Measurements from ENCODE around the gene ANKRD11.

ANKRD11 gene

GRCh38 chr16:89386306-89387185 lies 103.8 kb downstream of the ANKRD11 start:
- TF ChIP-seq EZH2 (optimal IDR thresholded peaks at IDR 0.05; ENCODE audit: low read depth, low read length) (no peak), CTCF (IDR thresholded peaks at IDR 0.05; ENCODE audit: low read length) (no peak)
- Histone ChIP-seq H3K27me3 (replicated peaks; ENCODE audit: insufficient read depth, low read length) (no peaks in the 10 kb centered on the region), H3K79me2 (ENCODE audit: low read length) (peaks cover 90% of the 10 kb centered on the region), H3K9me3 (replicated peaks; ENCODE audit: insufficient read depth, low read length) (no peaks in the 10 kb centered on the region), H3K9me2 (replicated peaks; ENCODE audit: insufficient read depth, low read length) (no peaks in the 10 kb centered on the region), H3K36me3 (replicated peaks; ENCODE audit: insufficient read depth, low read length) (no peaks in the 10 kb centered on the region), H4K20me1 (ENCODE audit: insufficient read depth, low read length) (peaks cover 13% of the 10 kb centered on the region; the same call in 1 of the 2 replicates), H3K4me2 (ENCODE audit: low read depth, low read length) (no peak overlapping the region), H2AFZ (ENCODE audit: low read length) (no peak overlapping the region), H3K9ac (ENCODE audit: low read length) (no peak overlapping the region), H3K4me3 (ENCODE audit: low read length) (no peak overlapping the region), H3K27ac (ENCODE audit: low read length) (no peak overlapping the region), H3F3A (ENCODE audit: insufficient read depth, low read length) (no peaks in the 10 kb centered on the region), H3K4me1 (ENCODE audit: low read length) (no peaks in the 10 kb centered on the region)
- DNase-seq = no peak

- peaks cover 15% of the 10 kb centered on the region; the same call in 1 of the 2 replicates for H4K20me1 ChIP-seq (ENCODE audit: insufficient read depth, low read length)
- no peaks in the 10 kb centered on the region for H3K9me3 ChIP-seq (replicated peaks; ENCODE audit: insufficient read depth, low read length)
- no peak overlapping the region for H3K4me2 ChIP-seq (ENCODE audit: low read depth, low read length)
- H3K36me3 ChIP-seq (replicated peaks; ENCODE audit: insufficient read depth, low read length) = no peaks in the 10 kb centered on the region
- H3F3A ChIP-seq (ENCODE audit: insufficient read depth, low read length) = no peaks in the 10 kb centered on the region
- H3K4me1 ChIP-seq (ENCODE audit: low read length) = no peaks in the 10 kb centered on the region
- TF ChIP-seq EZH2 (optimal IDR thresholded peaks at IDR 0.05; ENCODE audit: low read depth, low read length) (no peak), EZH2phosphoT487 (IDR thresholded peaks at IDR 0.05; ENCODE audit: low read length) (no peak), CTCF (IDR thresholded peaks at IDR 0.05; ENCODE audit: low read length) (no peak)
- H3K27me3 ChIP-seq (replicated peaks; ENCODE audit: insufficient read depth, low read length) = no peaks in the 10 kb centered on the region
- H3K9ac ChIP-seq (ENCODE audit: low read length) = no peak overlapping the region
- H3K27ac ChIP-seq (ENCODE audit: low read length) = no peak overlapping the region
- peaks cover 92% of the 10 kb centered on the region for H3K79me2 ChIP-seq (ENCODE audit: low read length)
- no peak for DNase-seq
- H3K9me2 ChIP-seq (replicated peaks; ENCODE audit: insufficient read depth, low read length) = no peaks in the 10 kb centered on the region
- no peak overlapping the region for H2AFZ ChIP-seq (ENCODE audit: low read length)
- no peak overlapping the region for H3K4me3 ChIP-seq (ENCODE audit: low read length)
These were observed 104.6 kb downstream of the ANKRD11 start for GRCh38 chr16:89385712-89386111.

- Histone ChIP-seq H3K4me1 (ENCODE audit: low read length) (no peaks in the 10 kb centered on the region), H3K36me3 (replicated peaks; ENCODE audit: insufficient read depth, low read length) (no peaks in the 10 kb centered on the region), H3K4me2 (ENCODE audit: low read depth, low read length) (no peak overlapping the region), H3K27me3 (replicated peaks; ENCODE audit: insufficient read depth, low read length) (no peaks in the 10 kb centered on the region), H3K4me3 (ENCODE audit: low read length) (no peak overlapping the region), H2AFZ (ENCODE audit: low read length) (no peak overlapping the region), H4K20me1 (ENCODE audit: insufficient read depth, low read length) (peaks cover 15% of the 10 kb centered on the region; the same call in 1 of the 2 replicates), H3K27ac (ENCODE audit: low read length) (no peak overlapping the region), H3K9me2 (replicated peaks; ENCODE audit: insufficient read depth, low read length) (no peaks in the 10 kb centered on the region), H3K9ac (ENCODE audit: low read length) (no peak overlapping the region), H3K9me3 (replicated peaks; ENCODE audit: insufficient read depth, low read length) (no peaks in the 10 kb centered on the region), H3F3A (ENCODE audit: insufficient read depth, low read length) (no peaks in the 10 kb centered on the region), H3K79me2 (ENCODE audit: low read length) (peaks cover 96% of the 10 kb centered on the region)
- no peak for DNase-seq
- TF ChIP-seq EZH2phosphoT487 (IDR thresholded peaks at IDR 0.05; ENCODE audit: low read length) = no peak
- TF ChIP-seq EZH2 (optimal IDR thresholded peaks at IDR 0.05; ENCODE audit: low read depth, low read length) = no peak
- no peak for TF ChIP-seq CTCF (IDR thresholded peaks at IDR 0.05; ENCODE audit: low read length)
These were observed 106.1 kb downstream of the ANKRD11 start for GRCh38 chr16:89384282-89384681.

Data from MM.1S (cell line).